Mesenchymal stem cell (in vitro differentiated cells and primary cell): ENCODE data around the gene MAPK9.
A peak's percentile ranks its signal among the peaks of the same experiment; 100 is the strongest.

Source experiments
- DNase-seq: peaks from one replicate; pipeline ENCODE4 v3.0.0-alpha.2; 2013
- H2AFZ ChIP-seq: one replicate; pipeline ENCODE4 v1.6.1; 2013; ENCODE audit warnings: low read depth, mild to moderate bottlenecking, control low read depth, inconsistent platforms, low read length, moderate library complexity
- H2AK5ac ChIP-seq: 2 replicates; pipeline ENCODE4 v1.6.1; 2013; ENCODE audit warnings: low read length, moderate library complexity, mild to moderate bottlenecking, inconsistent platforms; ENCODE audit not compliant: severe bottlenecking
- H2BK120ac ChIP-seq: one replicate; pipeline ENCODE4 v1.6.1; 2013; ENCODE audit warnings: low read depth, mild to moderate bottlenecking, inconsistent platforms, low read length, moderate library complexity
- H2BK12ac ChIP-seq, 2 experiments: one replicate each; pipeline ENCODE4 v1.6.1; 2013; ENCODE audit warnings: inconsistent platforms in 2 of 2, low read length in 2 of 2, mild to moderate bottlenecking in 2 of 2, moderate library complexity in 2 of 2, control low read depth in 1 of 2
- H2BK15ac ChIP-seq: one replicate; pipeline ENCODE4 v1.6.1; 2013; ENCODE audit warnings: mild to moderate bottlenecking, low read depth, inconsistent platforms; ENCODE audit not compliant: poor library complexity, severe bottlenecking
- H2BK5ac ChIP-seq: 2 replicates; pipeline ENCODE4 v1.6.1; 2013; ENCODE audit warnings: low read depth, mild to moderate bottlenecking, low read length, control low read depth, inconsistent platforms; ENCODE audit not compliant: poor library complexity, severe bottlenecking
- H3K14ac ChIP-seq, 2 experiments: one replicate each; pipeline ENCODE4 v1.6.1; 2013; ENCODE audit warnings: inconsistent platforms in 2 of 2, low read length in 2 of 2, control low read depth in 1 of 2, mild to moderate bottlenecking in 1 of 2, moderate library complexity in 1 of 2
- H3K18ac ChIP-seq, 2 experiments: one replicate each; pipeline ENCODE4 v1.6.1; 2013; ENCODE audit warnings: inconsistent platforms in 2 of 2, low read length in 2 of 2, control low read depth in 1 of 2, low read depth in 1 of 2, mild to moderate bottlenecking in 1 of 2
- H3K23ac ChIP-seq, 2 experiments: one replicate each; pipeline ENCODE4 v1.6.1; 2013; ENCODE audit warnings: inconsistent platforms in 2 of 2, low read length in 2 of 2, mild to moderate bottlenecking in 2 of 2, moderate library complexity in 2 of 2, control low read depth in 1 of 2
- H3K27ac ChIP-seq: 2 replicates; pipeline ENCODE4 v1.5.1; 2013; ENCODE audit warnings: mild to moderate bottlenecking, moderate library complexity, low read length, control low read depth, inconsistent platforms; ENCODE audit not compliant: poor library complexity, severe bottlenecking
- H3K27me3 ChIP-seq, 2 experiments: 2 replicates each; pipeline versions ENCODE4 v1.6.1 to v1.7.0; 2013; ENCODE audit warnings: low read length in 2 of 2, mild to moderate bottlenecking in 2 of 2, moderate library complexity in 2 of 2, control low read depth in 1 of 2, inconsistent platforms in 1 of 2; ENCODE audit not compliant: control insufficient read depth in 1 of 2, insufficient read depth in 1 of 2
- H3K36me3 ChIP-seq, 2 experiments: 2 replicates each; pipeline versions ENCODE4 v1.6.1 to v1.7.0; 2013; ENCODE audit warnings: low read length in 2 of 2, control low read depth in 1 of 2, inconsistent platforms in 1 of 2, low read depth in 1 of 2, mild to moderate bottlenecking in 1 of 2; ENCODE audit not compliant: insufficient read depth in 2 of 2, control insufficient read depth in 1 of 2
- H3K4ac ChIP-seq, 2 experiments: one replicate each; pipeline ENCODE4 v1.6.1; 2013; ENCODE audit warnings: inconsistent platforms in 2 of 2, low read length in 2 of 2, mild to moderate bottlenecking in 2 of 2, moderate library complexity in 2 of 2, control low read depth in 1 of 2, low read depth in 1 of 2
- H3K4me1 ChIP-seq: 2 replicates; pipeline ENCODE4 v1.6.1; 2013; ENCODE audit warnings: low read depth, low read length, control low read depth; ENCODE audit not compliant: control insufficient read depth, insufficient read depth
- H3K4me2 ChIP-seq: 2 replicates; pipeline ENCODE4 v1.6.1; 2013; ENCODE audit warnings: low read length, mild to moderate bottlenecking, inconsistent platforms; ENCODE audit not compliant: poor library complexity, severe bottlenecking
- H3K4me3 ChIP-seq, 2 experiments: 2 replicates each; pipeline versions ENCODE4 v1.5.1 to v1.7.0; 2013; ENCODE audit warnings: low read length in 2 of 2, mild to moderate bottlenecking in 2 of 2, control low read depth in 1 of 2, low read depth in 1 of 2; ENCODE audit not compliant: insufficient read depth in 1 of 2
- H3K79me1 ChIP-seq: replicated peaks from 2 replicates; pipeline ENCODE4 v1.6.1; 2013; ENCODE audit warnings: mild to moderate bottlenecking, control low read depth, low read length, inconsistent platforms; ENCODE audit not compliant: poor library complexity, severe bottlenecking
- H3K9ac ChIP-seq: 2 replicates; pipeline ENCODE4 v1.7.0; 2013; ENCODE audit warnings: mild to moderate bottlenecking, low read length, moderate library complexity
- H3K9me3 ChIP-seq: 2 replicates; pipeline ENCODE4 v1.7.0; 2013; ENCODE audit warnings: mild to moderate bottlenecking, low read length; ENCODE audit not compliant: control insufficient read depth
- H4K8ac ChIP-seq: one replicate; pipeline ENCODE4 v1.6.1; 2013; ENCODE audit warnings: inconsistent platforms, mild to moderate bottlenecking, low read length, moderate library complexity
- H4K91ac ChIP-seq: one replicate; pipeline ENCODE4 v1.6.1; 2013; ENCODE audit warnings: mild to moderate bottlenecking, low read length, inconsistent platforms
- WGBS: methylation state at CpG from one replicate; pipeline ENCODE4 v1.1.7; 2013; ENCODE audit warnings: mixed read lengths; 5-methylcytosine and 5-hydroxymethylcytosine counted together

Gene MAPK9

GRCh38 chr5:180332051-180332517, 40.2 kb upstream of the MAPK9 start:
- Histone ChIP-seq H3K4ac (no peak overlapping the region), H3K4me3 (no peak overlapping the region), H4K8ac (no peak overlapping the region), H3K9me3 (no peaks in the 10 kb centered on the region), H3K4me2 (no peak overlapping the region), H2BK15ac (no peak overlapping the region), H2AFZ (no peak overlapping the region), H3K18ac (peak overlapping the region in 1 of 2 experiments; percentile 23), H2AK5ac (no peak overlapping the region), H3K14ac (no peak overlapping the region), H4K91ac (no peak overlapping the region), H3K27ac (peak overlapping the region; percentile 96), H3K9ac (peak overlapping the region; percentile 75), H2BK12ac (no peak overlapping the region), H2BK120ac (no peak overlapping the region), H3K36me3 (peaks cover 47 to 76% of the 10 kb centered on the region in 2 experiments), H2BK5ac (no peak overlapping the region), H3K4me1 (peaks cover 38% of the 10 kb centered on the region), H3K23ac (no peak overlapping the region), H3K79me1 (peaks cover 9% of the 10 kb centered on the region), H3K27me3 (no peaks in the 10 kb centered on the region)
- peak; percentile 64 for DNase-seq
- WGBS, result 3% methylated on average over 5 of the region's 13 CpGs

- 2% methylated on average over 7 of the region's 7 CpGs for WGBS
- Histone ChIP-seq H4K91ac (no peak overlapping the region), H3K79me1 (peaks cover 9% of the 10 kb centered on the region), H3K9ac (peak overlapping the region; percentile 75), H2BK15ac (no peak overlapping the region), H4K8ac (peak overlapping the region; percentile 21), H2BK12ac (no peak overlapping the region), H2BK120ac (no peak overlapping the region), H3K27ac (peak overlapping the region; percentile 96), H3K14ac (no peak overlapping the region), H3K36me3 (peaks cover 42 to 76% of the 10 kb centered on the region in 2 experiments), H3K18ac (peak overlapping the region in 1 of 2 experiments; percentile 69), H3K23ac (no peak overlapping the region), H2AK5ac (peak overlapping the region; percentile 59), H2AFZ (peak overlapping the region; percentile 3), H3K4me3 (peak overlapping the region in 1 of 2 experiments; percentile 57), H2BK5ac (peak overlapping the region; percentile 87), H3K4ac (peak overlapping the region in 1 of 2 experiments; percentile 22), H3K4me1 (peaks cover 41% of the 10 kb centered on the region), H3K4me2 (no peak overlapping the region), H3K27me3 (no peaks in the 10 kb centered on the region), H3K9me3 (no peaks in the 10 kb centered on the region)
- peak; percentile 92 for DNase-seq
Measured at GRCh38 chr5:180331647-180331950, 39.7 kb upstream of the MAPK9 start.

- peaks cover 9% of the 10 kb centered on the region for H3K79me1 ChIP-seq
- peak overlapping the region; percentile 3 for H2AFZ ChIP-seq
- peak overlapping the region; percentile 87 for H2BK5ac ChIP-seq
- peak overlapping the region; percentile 96 for H3K27ac ChIP-seq
- peak; percentile 99 for DNase-seq
- no peak overlapping the region for H3K4ac ChIP-seq
- peak overlapping the region; percentile 59 for H2AK5ac ChIP-seq
- no peak overlapping the region for H2BK12ac ChIP-seq
- no peak overlapping the region for H3K23ac ChIP-seq
- H3K14ac ChIP-seq, result no peak overlapping the region
- H3K18ac ChIP-seq, result peak overlapping the region in 1 of 2 experiments; percentile 50
- H3K4me1 ChIP-seq, result peaks cover 41% of the 10 kb centered on the region
- under 1% methylated on average over 16 of the region's 16 CpGs for whole genome bisulfite sequencing
- H4K91ac ChIP-seq, result no peak overlapping the region
- H3K27me3 ChIP-seq, result no peaks in the 10 kb centered on the region
- no peak overlapping the region for H2BK120ac ChIP-seq
- no peaks in the 10 kb centered on the region for H3K9me3 ChIP-seq
- H3K4me2 ChIP-seq, result peak overlapping the region; percentile 17
- peak overlapping the region in 1 of 2 experiments; percentile 57 for H3K4me3 ChIP-seq
- peak overlapping the region; percentile 44 for H2BK15ac ChIP-seq
- peaks cover 37 to 76% of the 10 kb centered on the region in 2 experiments for H3K36me3 ChIP-seq
- H3K9ac ChIP-seq, result peak overlapping the region; percentile 75
- H4K8ac ChIP-seq, result peak overlapping the region; percentile 12
Measured at GRCh38 chr5:180330810-180331646, 39.1 kb upstream of the MAPK9 start.

GRCh38 chr5:180330270-180330648, 38.4 kb upstream of the MAPK9 start:
- no peak overlapping the region for H2BK12ac ChIP-seq
- peak overlapping the region; percentile 68 for H3K9ac ChIP-seq
- H4K91ac ChIP-seq, result no peak overlapping the region
- no peak overlapping the region for H2BK5ac ChIP-seq
- H3K4ac ChIP-seq, result no peak overlapping the region
- WGBS, result 76% methylated on average over 5 of the region's 5 CpGs
- H3K23ac ChIP-seq, result no peak overlapping the region
- H3K79me1 ChIP-seq, result peaks cover 10% of the 10 kb centered on the region
- H3K36me3 ChIP-seq, result peaks cover 33 to 74% of the 10 kb centered on the region in 2 experiments
- no peaks in the 10 kb centered on the region for H3K9me3 ChIP-seq
- H3K14ac ChIP-seq, result no peak overlapping the region
- no peak overlapping the region for H2BK15ac ChIP-seq
- H2BK120ac ChIP-seq, result no peak overlapping the region
- no peak overlapping the region for H3K18ac ChIP-seq
- H3K4me3 ChIP-seq, result peak overlapping the region in 1 of 2 experiments; percentile 23
- H2AK5ac ChIP-seq, result no peak overlapping the region
- H3K27me3 ChIP-seq, result no peaks in the 10 kb centered on the region
- no peak overlapping the region for H2AFZ ChIP-seq
- H4K8ac ChIP-seq, result no peak overlapping the region
- DNase-seq, result no peak
- H3K4me1 ChIP-seq, result peaks cover 41% of the 10 kb centered on the region
- peak overlapping the region; percentile 96 for H3K27ac ChIP-seq
- no peak overlapping the region for H3K4me2 ChIP-seq
